Left lobe of liver (tissue), 2 donors: Measurements from ENCODE around the gene TNFRSF14. TPM values are rescaled to one million over a fixed set of nuclear protein-coding genes. Genes with fewer than 3 reads are reported as not detected.

ENCODE experiments used
- ATAC-seq: fragments of 200-7000 bp; cut with Tn5 transposase; one replicate; pipeline ENCODE4 v1.9.1; 2020; ENCODE audit warnings: mild to moderate bottlenecking, moderate library complexity
- DNase-seq: peaks from one replicate; pipeline ENCODE4 v3.0.0-alpha.2; 2020; ENCODE audit warnings: low spot score
- total RNA-seq: library from RNA; stranded (reverse); gene quantifications from one replicate; pipeline ENCODE4 v1.2.1, GENCODE V29; 2021
- donor health status: DM: no; HTN: no; CAD: no; lungs with moderate emphysema.
- donor health status: DM: no; HTN: yes; CAD: no.

Gene TNFRSF14
- total RNA-seq, 1 donor from 2014 or later = 48.7 TPM

DNA sequence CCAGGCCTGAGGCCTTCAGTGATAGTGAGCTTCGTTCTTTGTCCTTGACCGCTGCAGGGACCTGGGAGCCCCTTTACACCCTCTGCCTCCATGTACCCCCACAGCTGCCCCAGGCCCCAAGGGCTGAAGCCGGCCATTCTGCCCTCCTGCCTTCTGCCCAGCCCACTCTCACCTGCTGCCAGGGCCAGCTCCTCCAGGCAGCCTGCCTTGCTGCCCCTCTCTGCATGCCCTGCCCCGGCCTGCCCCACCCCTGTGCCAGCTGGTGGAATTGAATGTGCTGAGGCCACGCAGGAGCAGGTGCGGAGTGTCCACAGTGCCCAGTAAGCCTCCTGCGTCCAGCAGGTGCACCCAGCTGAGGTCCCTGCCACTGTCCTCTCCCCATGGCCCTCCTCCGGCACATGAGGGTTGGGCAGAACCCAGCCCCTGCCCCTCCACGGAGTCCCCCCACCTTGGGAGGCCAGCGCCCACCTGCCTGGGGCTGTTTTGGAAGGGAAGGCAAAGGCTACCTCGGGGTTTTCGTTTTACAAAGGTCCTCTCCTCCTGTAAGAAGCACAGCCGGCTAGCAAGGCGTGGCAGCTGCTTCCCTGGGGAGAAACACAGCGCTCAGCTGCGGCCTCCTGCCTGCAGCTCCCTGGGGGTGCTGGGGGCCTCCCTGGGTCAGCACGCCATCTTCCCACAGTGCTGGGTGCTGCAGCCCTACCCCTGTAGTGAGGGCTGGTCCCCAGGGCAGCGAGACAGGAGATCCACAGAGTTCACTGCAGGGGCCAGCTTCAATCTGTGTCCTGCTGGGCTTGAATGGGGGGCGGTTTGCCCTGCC is 55.7 kb downstream of the TNFRSF14 start:
- ATAC-seq (no peak), DNase-seq (no peak)

DNA sequence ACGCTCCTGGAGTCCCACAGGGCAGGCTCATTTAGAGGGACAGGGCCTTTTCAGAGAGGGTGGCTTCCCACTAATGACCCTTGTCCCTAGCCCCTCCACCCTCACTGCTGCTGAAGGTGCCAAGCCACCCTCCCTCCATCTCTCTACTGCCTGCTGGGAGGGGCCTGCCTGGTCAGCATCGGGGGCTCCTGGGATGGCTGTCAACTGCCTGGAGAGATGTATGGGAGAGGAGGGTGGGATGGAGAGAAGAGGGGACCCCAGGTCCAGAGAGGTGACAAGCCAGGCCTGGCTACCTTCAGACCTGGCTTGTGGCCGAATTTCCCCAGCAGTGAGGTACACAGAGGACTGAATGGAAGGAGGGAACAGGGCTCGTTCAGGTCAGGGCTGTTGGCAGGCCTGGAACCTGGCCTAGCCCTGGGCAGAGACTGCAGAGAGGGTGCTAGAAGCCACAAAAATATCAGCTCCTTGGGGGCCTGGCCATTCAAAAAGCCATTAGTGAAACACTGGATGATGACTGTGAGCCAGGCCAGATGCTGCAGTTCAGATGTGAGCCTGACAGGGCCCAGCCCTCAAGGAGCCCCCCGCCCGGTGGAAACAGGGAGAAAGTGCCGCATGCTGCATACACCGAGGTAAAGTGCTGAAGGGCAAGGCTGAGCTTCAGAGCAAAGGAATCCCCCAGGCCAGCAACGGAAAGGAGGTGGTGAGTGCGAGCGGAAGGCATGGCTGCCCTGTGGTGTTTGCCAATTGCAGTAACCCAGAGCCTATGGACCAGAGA is 56.6 kb downstream of the TNFRSF14 start:
- no peak for ATAC-seq

More for the DNA sequence above, 56.6 kb downstream of the TNFRSF14 start:
- no peak for DNase-seq

Other genes starting within 250 kb of the TNFRSF14 start
- gene MORN1, start 164.8 kb upstream of the TNFRSF14 start, total RNA-seq = 6.7 TPM
- 163 TPM for gene RER1, start 164.5 kb upstream of the TNFRSF14 start, total RNA-seq
- gene PEX10, start 143.8 kb upstream of the TNFRSF14 start, total RNA-seq = 10.3 TPM
- 3.4 TPM for gene PLCH2, start 80.1 kb upstream of the TNFRSF14 start, total RNA-seq
- gene PANK4, start 29.8 kb upstream of the TNFRSF14 start, total RNA-seq = 15.4 TPM
- gene HES5, start 26.1 kb upstream of the TNFRSF14 start, total RNA-seq = 0.28 TPM
- gene PRXL2B, start 30.4 kb downstream of the TNFRSF14 start, total RNA-seq = 9.9 TPM
- not detected for gene MMEL1, start 76.6 kb downstream of the TNFRSF14 start, total RNA-seq
- gene TTC34, start 245.3 kb downstream of the TNFRSF14 start, total RNA-seq = 0.20 TPM